Measurements from ENCODE around the gene POLE.

The POLE gene

DNA sequence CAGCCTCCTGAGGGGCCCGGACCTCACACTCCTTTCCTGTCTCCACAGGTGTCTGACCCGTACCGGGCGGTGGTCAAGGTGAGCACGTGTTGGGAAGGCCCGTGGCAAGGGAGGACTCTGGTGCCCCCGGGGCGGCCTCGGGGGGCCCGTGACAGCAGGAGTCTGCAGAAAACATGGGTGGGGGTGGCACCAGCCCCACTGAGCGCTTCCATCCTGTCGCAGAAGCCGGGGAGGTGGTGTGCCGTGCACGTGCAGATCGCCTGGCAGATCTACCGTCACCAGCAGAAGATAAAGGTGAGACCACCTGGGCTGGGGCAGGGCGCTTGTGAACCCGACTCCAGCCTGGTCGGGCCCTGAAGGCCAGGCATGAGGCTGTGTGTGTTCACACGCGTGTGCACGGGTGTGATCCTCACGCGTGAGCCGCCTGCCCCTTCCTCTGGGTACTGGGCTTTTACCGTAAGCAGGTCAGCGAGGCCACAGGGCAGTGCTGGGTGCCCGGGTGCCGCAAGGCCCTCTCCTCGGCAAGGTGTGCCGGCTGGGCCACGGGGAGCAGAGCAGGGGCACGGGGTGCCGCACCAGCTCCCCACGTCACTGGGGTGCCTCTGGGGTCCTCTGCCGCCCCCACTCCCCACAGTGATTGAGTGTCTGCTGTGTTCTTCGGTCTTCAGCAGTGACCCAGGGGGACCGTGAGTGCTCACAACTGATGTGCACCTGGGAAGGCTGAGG lies 112.7 kb downstream of the POLE start:
- DNase-seq = no peak
